ENCODE measurements around the gene SHQ1.
A peak's percentile ranks its signal among the peaks of the same experiment; 100 is the strongest.

The SHQ1 gene

DNA sequence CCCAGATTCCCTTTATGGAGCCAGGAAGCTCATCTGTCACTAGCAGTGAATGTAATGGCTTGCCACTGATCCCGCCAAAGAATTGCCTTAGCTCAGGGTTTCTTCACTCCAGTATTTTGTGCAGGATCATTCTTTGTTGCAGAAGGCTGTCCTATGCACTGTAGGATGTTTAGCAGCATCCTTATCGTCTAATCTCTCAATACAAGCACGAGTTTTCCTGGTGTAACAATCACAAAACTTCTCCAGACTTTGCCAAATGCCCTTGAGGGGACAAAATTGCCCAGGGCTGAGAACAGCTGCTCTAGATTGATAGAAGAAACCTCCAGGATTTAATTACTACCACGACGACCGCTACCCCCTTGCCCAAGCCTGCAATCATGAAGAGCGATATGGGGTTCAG, 6.8 kb upstream of the SHQ1 start:
- no peak for DNase-seq (ENCODE audit: insufficient read length, low spot score)
- no peak for FAIRE-seq

- FAIRE-seq, result no peak
These were observed 447 bp upstream of the SHQ1 start for GRCh38 chr3:72848703-72849081.

GRCh38 chr3:72847282-72847681, 963 bp downstream of the SHQ1 start:
- FAIRE-seq, result peak; percentile 40
- DNase-seq (ENCODE audit: insufficient read length, low spot score), result no peak

More at GRCh38 chr3:72848703-72849081, 447 bp upstream of the SHQ1 start:
- DNase-seq (ENCODE audit: insufficient read length, low spot score), result no peak

- no peak for FAIRE-seq
These were observed 2.1 kb downstream of the SHQ1 start for GRCh38 chr3:72846166-72846565.

DNA sequence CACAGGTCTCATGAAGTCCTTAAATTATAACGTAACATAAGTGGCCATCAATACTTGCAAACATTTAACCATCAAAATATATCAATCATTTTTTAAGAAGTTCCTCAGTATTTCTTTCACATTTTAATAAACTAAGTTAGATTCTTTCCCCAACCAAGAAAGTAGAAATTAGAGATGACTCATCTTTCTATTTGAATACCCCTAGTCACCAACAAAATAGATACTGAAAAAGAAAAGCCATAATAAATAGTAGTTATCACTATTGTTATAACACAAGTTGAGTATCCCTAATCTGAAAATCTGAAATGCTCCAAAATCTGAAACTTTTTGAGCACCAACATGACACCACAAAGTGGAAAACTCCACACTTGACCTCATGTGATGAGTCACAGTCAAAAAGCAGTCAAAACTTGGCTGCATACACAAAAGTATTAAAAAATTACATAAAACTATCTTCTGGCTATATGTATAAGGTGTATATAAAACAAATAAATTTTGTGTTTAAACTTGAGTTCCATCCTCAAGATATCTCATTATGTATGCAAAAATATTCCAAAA, 3.7 kb downstream of the SHQ1 start:
- FAIRE-seq (no peak), DNase-seq (ENCODE audit: insufficient read length, low spot score) (no peak)

More at GRCh38 chr3:72846166-72846565, 2.1 kb downstream of the SHQ1 start:
- DNase-seq (ENCODE audit: insufficient read length, low spot score), result no peak

- no peak for DNase-seq (ENCODE audit: insufficient read length, low spot score)
- FAIRE-seq, result peak; percentile 67
These were observed 9.2 kb downstream of the SHQ1 start for GRCh38 chr3:72839057-72839456.

GRCh38 chr3:72836923-72837322, 11.3 kb downstream of the SHQ1 start:
- no peak for FAIRE-seq
- no peak for DNase-seq (ENCODE audit: insufficient read length, low spot score)

GRCh38 chr3:72836416-72836815, 11.8 kb downstream of the SHQ1 start:
- FAIRE-seq (no peak), DNase-seq (ENCODE audit: insufficient read length, low spot score) (no peak)

DNA sequence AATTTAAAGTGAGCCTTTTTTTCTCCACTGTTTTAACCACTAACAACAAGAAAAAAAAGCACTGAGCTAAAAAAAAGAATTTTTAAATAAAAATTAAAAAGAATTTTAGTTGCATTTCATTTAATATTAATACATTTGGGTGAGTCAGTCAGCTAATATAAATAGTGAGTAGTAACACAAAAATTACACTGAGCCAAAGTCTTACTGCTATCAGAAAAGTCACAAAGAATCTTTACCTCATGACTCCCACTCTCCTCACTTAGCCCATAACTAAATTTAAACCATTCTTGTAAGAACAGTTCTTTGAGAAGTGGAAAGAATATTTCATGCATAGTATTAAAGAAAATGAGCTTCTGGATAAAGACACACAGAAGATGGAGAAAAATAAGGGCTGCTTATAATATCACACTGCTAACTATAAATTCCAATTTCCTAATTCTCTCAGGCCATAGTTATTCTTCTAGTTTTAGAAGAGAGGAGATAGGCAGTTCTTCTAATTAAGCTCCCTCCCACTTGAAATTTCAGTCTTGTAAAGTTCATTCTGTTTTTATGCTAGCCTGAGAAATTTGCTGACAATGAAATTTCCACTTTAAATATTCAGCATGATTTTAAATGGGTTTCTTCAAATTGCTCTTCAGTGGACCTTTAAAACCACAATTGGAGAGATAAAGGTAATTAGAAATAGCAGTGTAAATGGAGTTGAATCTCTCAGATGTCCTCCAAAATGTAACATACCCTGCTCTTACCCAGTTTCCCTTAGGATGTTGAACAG, 17.6 kb downstream of the SHQ1 start:
- DNase-seq (ENCODE audit: insufficient read length, low spot score) (no peak), FAIRE-seq (no peak)

- DNase-seq (ENCODE audit: insufficient read length, low spot score), result no peak
- FAIRE-seq, result no peak
These were observed 18.5 kb downstream of the SHQ1 start for GRCh38 chr3:72829701-72830100.

DNA sequence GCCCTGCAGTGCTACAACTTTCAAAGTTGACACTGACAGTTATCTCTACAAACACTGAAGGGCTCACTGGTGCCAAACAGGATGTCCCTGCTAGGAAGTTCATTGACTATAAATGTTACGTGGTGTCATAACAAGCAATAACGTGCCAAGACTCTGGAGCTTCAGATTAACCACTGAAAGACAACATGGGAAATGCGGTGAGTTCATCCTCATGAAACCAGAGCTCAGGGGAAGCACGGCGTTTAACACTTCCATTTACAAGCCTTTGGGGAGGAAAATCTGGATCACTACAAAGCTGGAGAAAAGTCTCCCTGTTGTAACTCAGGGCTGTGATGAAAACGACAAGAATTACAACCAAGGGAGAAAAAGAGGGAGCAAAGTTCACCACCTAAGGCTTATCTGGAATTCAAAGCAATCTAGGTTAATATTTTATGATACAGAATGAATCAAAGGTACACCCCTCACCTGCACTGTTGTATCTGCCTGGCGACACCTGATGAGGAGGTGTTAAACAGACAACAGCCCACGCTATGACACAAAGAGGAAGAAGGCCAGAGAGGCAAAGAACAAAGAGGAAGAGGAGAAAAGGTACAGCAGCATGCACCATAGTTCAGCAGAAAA, 27.0 kb downstream of the SHQ1 start:
- no peak for FAIRE-seq

GRCh38 chr3:72820415-72820814, 27.8 kb downstream of the SHQ1 start:
- FAIRE-seq (no peak), DNase-seq (ENCODE audit: insufficient read length, low spot score) (peak; percentile 6)

More for the DNA sequence above, 27.0 kb downstream of the SHQ1 start:
- DNase-seq (ENCODE audit: insufficient read length, low spot score), result no peak

DNA sequence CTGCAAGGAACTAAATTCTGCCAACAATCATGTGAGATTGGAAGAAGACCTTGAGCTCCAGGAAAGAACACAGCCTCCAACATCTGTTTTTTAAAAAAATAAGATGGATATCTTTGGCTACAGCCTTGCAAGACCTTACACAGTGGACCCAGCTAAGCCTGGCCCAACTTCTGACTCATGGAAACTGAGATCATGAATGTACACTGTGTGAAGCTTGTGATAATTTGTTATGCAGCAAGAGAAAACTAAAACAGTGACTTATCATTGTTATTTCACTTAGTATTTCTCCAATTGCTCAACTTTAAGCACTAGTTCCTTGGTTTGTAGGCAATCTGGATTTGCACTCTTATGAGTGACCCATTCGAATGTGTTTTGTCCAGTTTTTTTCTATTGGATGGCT, 29.3 kb downstream of the SHQ1 start:
- no peak for DNase-seq (ENCODE audit: insufficient read length, low spot score)
- no peak for FAIRE-seq

DNA sequence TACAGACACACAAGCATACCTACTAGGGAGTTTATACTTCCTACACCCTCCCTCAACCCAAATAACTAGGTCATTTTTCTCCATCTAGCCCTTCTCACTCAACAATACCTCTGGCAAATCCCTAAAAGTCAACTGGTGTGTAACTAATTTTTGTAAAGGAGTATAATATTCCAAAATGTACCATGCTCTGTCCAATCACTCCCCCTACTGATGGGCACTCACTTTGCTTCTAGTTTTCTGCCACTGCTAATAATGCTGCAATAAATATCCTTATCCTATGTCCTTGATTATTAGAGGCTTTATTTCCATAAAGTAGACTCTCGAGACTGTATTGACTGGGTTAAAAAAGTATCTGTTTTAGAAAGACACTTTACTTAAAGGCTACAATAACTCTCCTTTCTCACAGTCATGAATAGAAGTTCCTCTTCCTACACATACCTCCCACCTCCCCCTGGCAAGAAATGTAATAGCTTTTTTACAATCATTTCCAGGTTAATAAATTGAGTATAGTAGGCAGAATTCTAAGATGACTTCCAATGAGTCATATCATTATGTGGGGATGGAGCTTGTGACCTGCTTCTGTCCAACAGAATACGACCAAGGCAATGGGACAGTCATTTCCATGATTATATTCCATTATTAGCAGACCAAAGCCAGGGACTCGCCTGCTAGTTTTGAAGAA, 30.0 kb downstream of the SHQ1 start:
- FAIRE-seq (peak; percentile 13), DNase-seq (ENCODE audit: insufficient read length, low spot score) (peak; percentile 17)

DNA sequence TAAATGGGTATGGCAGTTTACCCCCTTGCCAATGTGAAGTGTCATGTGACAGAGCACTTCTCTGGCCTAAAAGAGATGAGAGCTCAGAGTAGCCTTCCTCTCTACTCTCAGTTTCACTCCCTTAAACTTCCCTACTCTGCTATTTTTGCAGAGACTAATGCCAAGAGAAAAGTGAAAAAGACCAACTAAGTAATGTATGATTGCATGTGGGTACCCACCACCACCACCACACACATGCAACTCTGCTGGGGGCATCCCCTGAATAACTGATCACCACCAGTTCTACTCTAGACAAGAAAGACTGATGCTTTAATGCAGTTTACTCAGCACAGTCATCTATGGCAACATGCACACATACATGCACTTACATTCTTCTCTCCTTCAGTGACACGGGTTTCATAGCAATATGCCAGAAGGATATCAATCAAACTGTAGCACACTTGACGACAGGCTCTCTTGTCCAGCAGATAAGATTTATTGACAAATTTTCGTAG, 31.3 kb downstream of the SHQ1 start:
- DNase-seq (ENCODE audit: insufficient read length, low spot score), result no peak
- FAIRE-seq, result peak; percentile 26

DNA sequence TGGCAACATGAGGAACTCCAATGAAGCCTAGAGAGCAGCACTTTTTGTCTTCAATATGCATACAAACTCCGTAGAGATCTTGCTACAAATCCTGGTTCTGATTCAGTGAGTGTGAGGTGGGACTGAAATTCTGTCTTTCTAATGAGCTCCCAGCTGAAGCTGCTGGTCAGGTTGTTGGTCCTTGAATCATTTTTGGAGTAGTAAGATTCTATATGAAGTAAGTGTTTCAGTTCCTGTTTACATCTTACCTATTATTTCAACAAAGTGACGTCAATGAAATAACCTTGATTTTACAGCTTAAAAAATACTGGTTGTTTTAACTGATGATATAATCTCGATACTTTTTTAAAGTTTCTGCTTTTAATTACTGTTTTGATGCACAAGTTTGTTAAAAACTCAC, 33.9 kb downstream of the SHQ1 start:
- DNase-seq (ENCODE audit: insufficient read length, low spot score), result no peak
- no peak for FAIRE-seq

- no peak for FAIRE-seq
- DNase-seq (ENCODE audit: insufficient read length, low spot score), result no peak
These were observed 36.0 kb downstream of the SHQ1 start for GRCh38 chr3:72812201-72812600.

DNA sequence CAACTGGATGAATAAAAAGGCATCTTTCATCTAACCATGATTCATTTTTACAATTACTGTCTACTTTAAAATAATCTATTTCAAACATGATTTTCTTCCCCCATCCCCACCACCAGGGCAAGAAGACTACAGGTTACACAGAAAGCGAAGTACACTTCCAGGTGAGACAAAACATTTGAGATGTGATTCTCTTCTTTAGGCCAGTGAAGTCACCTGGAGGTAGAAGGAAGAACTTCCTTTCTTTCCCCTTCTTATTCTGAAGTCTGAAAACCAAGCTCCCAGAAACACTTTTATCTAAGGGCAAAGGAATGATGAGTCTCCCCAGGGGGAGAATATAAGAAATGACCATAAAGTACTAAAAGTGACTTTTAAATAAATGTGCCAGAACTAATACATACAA, 36.7 kb downstream of the SHQ1 start:
- DNase-seq (ENCODE audit: insufficient read length, low spot score) (no peak), FAIRE-seq (no peak)

- DNase-seq (ENCODE audit: insufficient read length, low spot score) (no peak), FAIRE-seq (no peak)
These were observed 37.4 kb downstream of the SHQ1 start for GRCh38 chr3:72810659-72811434.

DNA sequence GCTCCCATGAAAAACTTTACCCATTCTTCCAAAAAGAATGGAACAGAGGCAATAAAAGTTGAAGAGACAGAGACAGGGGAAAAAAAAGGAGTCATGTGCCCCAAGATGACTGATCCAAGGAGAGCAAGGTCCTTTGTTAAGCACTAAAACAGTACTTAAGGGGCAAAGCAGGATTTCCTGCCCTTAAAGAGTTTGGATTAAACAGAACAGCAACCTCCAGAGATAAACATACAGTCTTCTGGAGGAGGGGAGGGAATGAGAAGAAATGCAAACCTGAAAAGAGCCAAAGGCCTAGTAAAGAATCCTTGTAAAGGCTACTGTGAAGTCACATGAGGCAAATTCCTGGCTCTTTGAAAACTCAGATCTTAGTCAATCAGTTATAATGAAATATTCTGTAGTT, 38.2 kb downstream of the SHQ1 start:
- DNase-seq (ENCODE audit: insufficient read length, low spot score) (no peak), FAIRE-seq (no peak)

DNA sequence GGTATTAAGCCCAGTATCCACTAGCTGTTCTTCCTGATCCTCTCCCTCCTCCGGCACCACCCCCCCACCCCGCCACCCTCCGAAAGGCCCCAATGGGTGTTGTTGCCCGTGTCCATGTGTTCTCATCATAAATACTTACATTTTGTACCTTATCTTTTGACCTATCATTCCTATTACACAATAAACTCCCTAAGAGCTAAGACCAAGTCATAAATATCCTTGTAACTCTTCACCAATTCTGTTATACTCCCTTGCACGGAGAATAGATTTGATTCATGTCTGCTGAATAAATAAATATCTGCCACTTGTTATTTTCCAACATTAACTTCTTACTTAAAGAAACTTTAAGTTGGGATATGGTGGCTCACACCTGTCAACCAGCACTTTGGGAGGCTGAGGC, 43.9 kb downstream of the SHQ1 start:
- DNase-seq (ENCODE audit: insufficient read length, low spot score), result no peak
- FAIRE-seq, result no peak

Measured in HTR-8/SVneo (cell line).